ENCODE measurements around the gene TCP1. TPM values are rescaled to one million over a fixed set of nuclear protein-coding genes. Genes with fewer than 3 reads are reported as not detected.
"Not testable (repeated sequence)": the region's sequence is repeated elsewhere in the genome, so short reads cannot be mapped to it uniquely, and the experiment has no call there.

The TCP1 gene
- total RNA-seq, 1 donor from 2014 or later: 167 TPM

DNA sequence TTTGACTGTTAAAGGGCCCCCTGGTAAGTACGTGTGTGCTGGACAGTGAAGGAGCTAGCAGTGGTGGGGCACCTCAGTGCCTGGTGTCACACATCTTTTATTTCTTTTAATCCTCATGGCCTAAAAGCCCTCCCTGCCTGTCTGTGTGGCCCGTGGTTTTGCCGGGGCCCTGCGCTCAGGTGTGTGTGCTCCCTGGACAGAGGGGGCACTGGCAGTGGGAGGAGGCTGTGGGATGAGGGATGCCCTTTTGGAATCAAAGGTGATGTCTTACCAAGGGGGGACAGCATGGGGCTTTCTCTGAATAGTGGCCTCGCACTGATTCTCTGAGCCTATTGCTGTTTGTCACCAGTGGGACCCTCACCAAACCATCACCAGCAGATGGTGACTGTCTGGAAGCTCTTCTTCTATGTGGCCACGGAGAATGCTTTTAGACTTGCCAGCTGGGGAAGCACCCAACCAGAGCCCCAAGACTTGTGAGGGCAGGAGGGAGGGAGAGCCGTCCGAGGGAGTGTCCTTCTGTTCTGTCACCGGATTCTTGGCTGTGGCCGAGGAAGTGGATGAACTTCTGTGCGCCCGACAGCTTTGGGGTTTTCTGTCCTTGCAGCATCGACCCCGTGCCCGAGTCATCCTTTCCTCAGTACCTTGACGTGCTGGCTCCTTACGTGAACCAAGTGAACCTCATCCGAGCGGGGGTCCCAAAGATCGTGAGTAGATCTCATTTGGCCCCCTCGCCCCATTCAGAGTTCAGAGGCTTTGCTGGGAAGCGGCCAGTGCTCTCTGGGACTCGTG lies 28.7 kb upstream of the TCP1 start:
- H3K9me3 Mint-ChIP-seq (ENCODE audit: unreplicated experiment): no peaks in the 10 kb centered on the region
- no peak overlapping the region for H3K27ac Mint-ChIP-seq (ENCODE audit: unreplicated experiment)
- peaks cover 9% of the 10 kb centered on the region for H3K4me1 Mint-ChIP-seq (ENCODE audit: unreplicated experiment)
- no peak for DNase-seq (ENCODE audit: extremely low spot score, unreplicated experiment)
- H3K36me3 Mint-ChIP-seq (ENCODE audit: unreplicated experiment): no peaks in the 10 kb centered on the region
- no peaks in the 10 kb centered on the region for H3K27me3 Mint-ChIP-seq (ENCODE audit: unreplicated experiment)
- no peak overlapping the region for H3K4me3 Mint-ChIP-seq (ENCODE audit: unreplicated experiment)
- TF ChIP-seq, protein P1, sequence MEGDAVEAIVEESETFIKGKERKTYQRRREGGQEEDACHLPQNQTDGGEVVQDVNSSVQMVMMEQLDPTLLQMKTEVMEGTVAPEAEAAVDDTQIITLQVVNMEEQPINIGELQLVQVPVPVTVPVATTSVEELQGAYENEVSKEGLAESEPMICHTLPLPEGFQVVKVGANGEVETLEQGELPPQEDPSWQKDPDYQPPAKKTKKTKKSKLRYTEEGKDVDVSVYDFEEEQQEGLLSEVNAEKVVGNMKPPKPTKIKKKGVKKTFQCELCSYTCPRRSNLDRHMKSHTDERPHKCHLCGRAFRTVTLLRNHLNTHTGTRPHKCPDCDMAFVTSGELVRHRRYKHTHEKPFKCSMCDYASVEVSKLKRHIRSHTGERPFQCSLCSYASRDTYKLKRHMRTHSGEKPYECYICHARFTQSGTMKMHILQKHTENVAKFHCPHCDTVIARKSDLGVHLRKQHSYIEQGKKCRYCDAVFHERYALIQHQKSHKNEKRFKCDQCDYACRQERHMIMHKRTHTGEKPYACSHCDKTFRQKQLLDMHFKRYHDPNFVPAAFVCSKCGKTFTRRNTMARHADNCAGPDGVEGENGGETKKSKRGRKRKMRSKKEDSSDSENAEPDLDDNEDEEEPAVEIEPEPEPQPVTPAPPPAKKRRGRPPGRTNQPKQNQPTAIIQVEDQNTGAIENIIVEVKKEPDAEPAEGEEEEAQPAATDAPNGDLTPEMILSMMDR (IDR thresholded peaks at IDR 0.05): no peak

DNA sequence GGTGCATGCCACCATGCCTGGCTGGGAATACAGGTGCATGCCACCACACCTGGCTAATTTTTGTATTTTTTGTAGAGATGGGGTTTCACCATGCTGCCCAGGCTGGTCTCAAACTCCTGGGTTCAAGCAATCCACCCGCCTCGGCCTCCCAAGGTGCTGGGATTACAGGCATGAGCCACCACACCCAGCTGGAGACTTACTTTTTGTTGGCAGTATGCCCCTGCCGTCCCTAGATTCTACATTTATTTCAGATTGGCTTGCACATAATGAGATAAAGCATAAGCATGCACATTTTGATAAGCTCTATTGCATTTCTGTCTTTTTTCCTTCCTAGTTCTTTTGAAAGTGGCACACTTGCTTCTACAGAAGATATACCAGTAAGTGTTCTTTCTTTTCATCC lies 27.4 kb upstream of the TCP1 start:
- not testable (repeated sequence) for H3K27ac Mint-ChIP-seq (ENCODE audit: unreplicated experiment); H3K27me3 Mint-ChIP-seq (ENCODE audit: unreplicated experiment); H3K36me3 Mint-ChIP-seq (ENCODE audit: unreplicated experiment); H3K9me3 Mint-ChIP-seq (ENCODE audit: unreplicated experiment); H3K4me1 Mint-ChIP-seq (ENCODE audit: unreplicated experiment); H3K4me3 Mint-ChIP-seq (ENCODE audit: unreplicated experiment); DNase-seq (ENCODE audit: extremely low spot score, unreplicated experiment)

DNA sequence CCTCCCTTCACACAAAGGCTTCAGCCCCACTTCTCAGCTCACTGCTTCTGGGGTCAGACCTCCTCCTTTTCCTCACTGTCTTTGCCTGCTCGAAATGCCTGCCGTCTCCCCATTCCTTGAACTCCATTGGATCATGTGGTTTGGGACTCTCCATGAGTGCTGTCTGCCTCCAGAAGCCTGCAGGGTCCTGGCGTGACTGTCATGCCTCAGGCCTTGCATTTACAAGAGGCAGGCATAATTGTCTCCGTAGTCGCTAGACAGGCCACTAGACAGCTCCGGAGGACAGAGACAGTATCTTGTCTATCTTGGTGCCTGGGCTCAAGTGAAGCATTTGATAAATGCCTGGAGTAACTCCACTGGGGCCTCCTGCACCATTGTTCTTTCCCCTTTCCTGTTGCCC lies 26.0 kb upstream of the TCP1 start:
- Mint-ChIP-seq H3K27me3 (ENCODE audit: unreplicated experiment) (no peaks in the 10 kb centered on the region), H3K36me3 (ENCODE audit: unreplicated experiment) (no peaks in the 10 kb centered on the region), H3K4me1 (ENCODE audit: unreplicated experiment) (peaks cover 9% of the 10 kb centered on the region), H3K27ac (ENCODE audit: unreplicated experiment) (no peak overlapping the region), H3K4me3 (ENCODE audit: unreplicated experiment) (no peak overlapping the region), H3K9me3 (ENCODE audit: unreplicated experiment) (no peaks in the 10 kb centered on the region)
- TF ChIP-seq, protein P1 (IDR thresholded peaks at IDR 0.05): no peak
- DNase-seq (ENCODE audit: extremely low spot score, unreplicated experiment): no peak

DNA sequence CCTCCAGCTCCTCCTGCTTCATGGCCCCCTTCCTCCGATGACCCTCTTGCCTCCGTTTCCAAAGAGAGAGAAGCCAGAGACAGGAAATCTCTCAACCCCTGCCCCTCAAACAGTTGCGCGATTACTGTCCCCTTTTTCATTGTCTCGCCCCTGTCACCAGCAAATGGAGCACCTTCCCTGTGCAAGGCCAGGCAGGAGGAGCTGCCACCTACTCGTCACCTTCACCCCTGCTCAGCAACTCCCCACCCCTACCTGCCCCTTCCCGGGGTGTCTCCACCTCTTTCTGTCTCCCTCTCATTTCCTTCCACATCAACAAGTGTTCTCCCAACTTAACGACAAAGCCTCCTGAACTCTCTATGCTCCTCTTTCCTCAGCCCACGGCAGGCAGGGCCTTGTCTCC lies 24.4 kb upstream of the TCP1 start:
- no peak for DNase-seq (ENCODE audit: extremely low spot score, unreplicated experiment)
- Mint-ChIP-seq H3K4me3 (ENCODE audit: unreplicated experiment) (no peak overlapping the region), H3K36me3 (ENCODE audit: unreplicated experiment) (no peaks in the 10 kb centered on the region), H3K27ac (ENCODE audit: unreplicated experiment) (no peak overlapping the region), H3K4me1 (ENCODE audit: unreplicated experiment) (no peaks in the 10 kb centered on the region), H3K27me3 (ENCODE audit: unreplicated experiment) (no peaks in the 10 kb centered on the region), H3K9me3 (ENCODE audit: unreplicated experiment) (no peaks in the 10 kb centered on the region)
- TF ChIP-seq, protein P1 (IDR thresholded peaks at IDR 0.05): no peak

DNA sequence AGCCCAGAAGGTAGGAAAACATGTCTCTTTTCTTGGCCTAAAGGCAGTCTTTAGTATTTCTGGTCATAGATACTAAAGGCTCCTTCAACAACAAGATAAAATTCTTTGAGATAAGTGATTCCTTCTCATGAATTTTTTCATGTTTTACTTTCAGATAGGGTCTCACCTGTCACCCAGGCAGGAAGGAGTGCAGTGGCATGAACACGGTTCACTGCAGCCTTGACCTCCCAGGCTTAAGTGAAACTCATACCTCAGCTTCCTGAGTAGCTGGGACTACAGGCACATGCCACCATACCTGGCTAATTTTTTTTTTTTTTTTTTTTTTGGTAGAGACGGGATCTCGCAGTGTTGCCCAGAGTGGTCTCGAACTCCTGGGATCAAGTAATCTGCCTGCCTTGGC lies 19.7 kb upstream of the TCP1 start:
- H3K4me3 Mint-ChIP-seq (ENCODE audit: unreplicated experiment): no peak overlapping the region
- no peaks in the 10 kb centered on the region for H3K27me3 Mint-ChIP-seq (ENCODE audit: unreplicated experiment)
- no peaks in the 10 kb centered on the region for H3K4me1 Mint-ChIP-seq (ENCODE audit: unreplicated experiment)
- TF ChIP-seq, protein P1 (IDR thresholded peaks at IDR 0.05): no peak
- no peaks in the 10 kb centered on the region for H3K36me3 Mint-ChIP-seq (ENCODE audit: unreplicated experiment)
- no peak for DNase-seq (ENCODE audit: extremely low spot score, unreplicated experiment)
- no peak overlapping the region for H3K27ac Mint-ChIP-seq (ENCODE audit: unreplicated experiment)
- no peaks in the 10 kb centered on the region for H3K9me3 Mint-ChIP-seq (ENCODE audit: unreplicated experiment)

All from osteocyte (in vitro differentiated cells).